ENCODE data around the gene PNKP.

DNA sequence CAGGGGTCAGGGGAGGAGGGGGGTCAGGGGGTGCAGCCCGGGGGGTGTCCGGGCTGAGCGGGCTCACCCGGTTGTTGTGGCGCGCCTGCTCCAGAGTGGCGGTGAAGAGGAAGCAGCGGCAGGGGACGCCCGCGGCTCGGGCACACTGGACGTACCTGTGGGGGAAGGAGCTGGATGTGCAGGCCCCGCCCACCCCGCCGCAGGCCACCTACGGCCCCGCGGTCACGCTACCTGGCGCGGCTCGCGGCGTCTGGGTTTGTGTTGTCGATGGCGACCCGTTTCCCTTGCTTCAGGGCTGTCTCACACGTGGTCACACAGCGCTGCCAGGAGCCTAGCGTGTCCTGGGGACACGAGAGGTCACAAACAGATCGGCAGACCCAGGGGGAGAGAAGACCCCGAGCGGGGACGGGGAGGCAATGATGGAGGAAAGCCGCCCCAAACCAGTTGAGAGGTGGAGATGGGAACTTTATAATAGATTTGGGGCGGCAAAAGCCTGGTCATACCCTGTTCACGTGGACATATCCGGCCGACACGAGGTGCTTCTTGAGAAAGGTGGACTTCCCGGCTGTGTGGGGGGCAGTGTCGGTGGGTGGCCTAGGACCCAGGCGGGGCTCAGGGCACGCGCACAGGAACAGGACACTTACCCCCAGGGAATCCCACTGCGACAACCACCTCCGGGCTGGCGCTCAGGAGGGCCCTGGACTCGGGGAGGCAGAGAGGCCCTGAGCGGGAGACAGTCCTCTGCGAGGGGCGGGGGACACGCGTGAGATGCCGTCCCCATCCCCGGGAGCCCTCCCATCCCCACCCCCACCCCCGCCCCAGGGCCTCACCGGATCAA, 5.6 kb downstream of the PNKP start:
- TF ChIP-seq CTCF (IDR thresholded peaks at IDR 0.05 in 2 of 3, conservative IDR thresholded peaks at IDR 0.05 in 1 of 3; ENCODE audit: insufficient read depth in 2 of 3, low read depth in 1 of 3, low read length in 3 of 3) (no peak), TRIM24 (IDR thresholded peaks at IDR 0.05) (no peak), BRF1 (IDR thresholded peaks at IDR 0.05; ENCODE audit: borderline replicate concordance, extremely low read depth, insufficient read length) (no peak), HNRNPLL (IDR thresholded peaks at IDR 0.05; ENCODE audit: low read depth, low read length, poor library complexity, severe bottlenecking) (no peak), ZNF347 (CRISPR knock-in tag; IDR thresholded peaks at IDR 0.05; ENCODE audit: low read depth) (no peak), THAP12 (CRISPR knock-in tag; IDR thresholded peaks at IDR 0.05) (no peak), NFE2 (IDR thresholded peaks at IDR 0.05; ENCODE audit: low read depth) (no peak)
